PC-3 (cell line): ENCODE data around the gene UNC13D.

Experiments
- CTCF ChIP-seq: fragments of 300-600 bp; sonication (generic); conservative IDR thresholded peaks from 2 replicates; pipeline ENCODE4 v1.5.1; 2017; ENCODE audit warnings: antibody characterized with exemption, low read depth, mild to moderate bottlenecking, low read length
- EZH2 ChIP-seq: fragments of 300-600 bp; sonication (generic); IDR thresholded peaks from one replicate; pipeline ENCODE4 v1.6.1; 2017; ENCODE audit warnings: antibody characterized with exemption, mild to moderate bottlenecking, low read length; ENCODE audit not compliant: unreplicated experiment
- EZH2phosphoT487 ChIP-seq: fragments of 300-600 bp; sonication (generic); IDR thresholded peaks from 2 replicates; pipeline ENCODE4 v1.6.1; 2018; ENCODE audit warnings: mild to moderate bottlenecking, antibody characterized with exemption, low read length, borderline replicate concordance

GRCh38 chr17:75850928-75851692, 6.9 kb upstream of the UNC13D start:
- TF ChIP-seq CTCF (no peak), EZH2 (no peak), EZH2phosphoT487 (no peak)
